ENCODE data around the gene CDK11A. TPM values are rescaled to one million over a fixed set of nuclear protein-coding genes. Genes with fewer than 3 reads are reported as not detected.

Gene CDK11A
- total RNA-seq, 1 experiment from 2014 or later: 43.8 TPM

DNA sequence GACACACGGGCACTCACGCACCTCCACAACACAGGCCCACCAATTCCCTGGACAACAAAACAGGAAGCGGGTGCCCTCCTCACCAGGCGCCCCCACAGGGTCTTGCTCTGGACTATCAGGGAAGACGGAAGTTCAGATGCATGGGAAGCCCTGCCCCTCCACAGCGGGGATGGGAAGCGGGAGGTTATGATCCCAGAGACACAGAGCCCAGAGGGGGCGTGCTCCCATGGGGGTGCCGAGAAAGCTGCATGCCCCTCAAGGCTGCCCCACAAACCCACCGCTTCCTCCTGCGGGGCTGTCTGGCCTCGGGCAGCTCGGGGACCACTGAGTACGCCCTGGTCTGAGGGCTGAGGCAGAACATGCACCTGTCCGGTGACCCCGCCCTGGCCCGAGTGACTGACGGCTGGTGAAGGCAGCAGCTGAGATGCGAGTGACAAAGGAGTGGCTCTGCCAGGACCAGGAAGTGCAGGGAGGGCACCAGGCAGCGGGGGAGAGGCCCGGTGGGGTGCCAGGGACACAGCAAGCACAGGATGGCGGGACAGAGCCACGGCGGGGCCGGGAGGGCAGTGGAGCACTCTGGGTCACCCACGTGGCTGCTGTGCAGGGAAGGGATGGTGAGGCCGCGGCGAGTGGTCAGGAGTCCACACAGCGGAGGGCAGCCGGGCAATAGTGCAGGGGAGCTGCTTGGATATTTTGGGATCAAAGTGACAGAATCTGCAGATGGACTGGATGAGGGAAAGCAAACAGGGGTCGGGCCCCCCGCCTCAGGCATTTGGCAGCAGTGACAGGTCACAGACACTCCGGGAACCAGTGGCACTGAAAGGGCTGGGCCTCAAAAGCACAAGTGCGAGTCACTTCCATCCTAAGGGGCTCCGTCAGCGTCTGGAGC lies 35.5 kb upstream of the CDK11A start:
- intact Hi-C loops (cut with micrococcal nuclease): no loop called here
- Mint-ChIP-seq H3K4me3 (ENCODE audit: unreplicated experiment) (peak overlapping the region; percentile 55), H3K36me3 (ENCODE audit: insufficient read depth, unreplicated experiment) (peaks cover 91% of the 10 kb centered on the region), H3K27me3 (ENCODE audit: insufficient read depth, unreplicated experiment) (no peaks in the 10 kb centered on the region), H3K9me3 (ENCODE audit: unreplicated experiment) (no peaks in the 10 kb centered on the region), H3K27ac (ENCODE audit: low read depth, unreplicated experiment) (peak overlapping the region; percentile 64), H3K4me1 (ENCODE audit: insufficient read depth, unreplicated experiment) (peaks cover 43% of the 10 kb centered on the region)
- BruUV-seq (replicated peaks): no TSS peak
- no peak for DNase-seq (ENCODE audit: unreplicated experiment)
- ChIA-PET POLR2A (interaction anchor here (0.5 to 2.5 kb wide), 4 partner anchors 17 to 25 kb away, joined by 3 to 14 read pairs (median 6); no protein-coding TSS in a partner anchor), CTCF (interaction anchor here (0.6 kb wide), 1 partner anchor 387 kb away, joined by 4 read pairs; no protein-coding TSS in a partner anchor)
- TF ChIP-seq, protein P1, sequence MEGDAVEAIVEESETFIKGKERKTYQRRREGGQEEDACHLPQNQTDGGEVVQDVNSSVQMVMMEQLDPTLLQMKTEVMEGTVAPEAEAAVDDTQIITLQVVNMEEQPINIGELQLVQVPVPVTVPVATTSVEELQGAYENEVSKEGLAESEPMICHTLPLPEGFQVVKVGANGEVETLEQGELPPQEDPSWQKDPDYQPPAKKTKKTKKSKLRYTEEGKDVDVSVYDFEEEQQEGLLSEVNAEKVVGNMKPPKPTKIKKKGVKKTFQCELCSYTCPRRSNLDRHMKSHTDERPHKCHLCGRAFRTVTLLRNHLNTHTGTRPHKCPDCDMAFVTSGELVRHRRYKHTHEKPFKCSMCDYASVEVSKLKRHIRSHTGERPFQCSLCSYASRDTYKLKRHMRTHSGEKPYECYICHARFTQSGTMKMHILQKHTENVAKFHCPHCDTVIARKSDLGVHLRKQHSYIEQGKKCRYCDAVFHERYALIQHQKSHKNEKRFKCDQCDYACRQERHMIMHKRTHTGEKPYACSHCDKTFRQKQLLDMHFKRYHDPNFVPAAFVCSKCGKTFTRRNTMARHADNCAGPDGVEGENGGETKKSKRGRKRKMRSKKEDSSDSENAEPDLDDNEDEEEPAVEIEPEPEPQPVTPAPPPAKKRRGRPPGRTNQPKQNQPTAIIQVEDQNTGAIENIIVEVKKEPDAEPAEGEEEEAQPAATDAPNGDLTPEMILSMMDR (IDR thresholded peaks at IDR 0.05; ENCODE audit: unreplicated experiment): no peak

- intact Hi-C loops (cut with micrococcal nuclease): no loop called here
- Mint-ChIP-seq H3K27me3 (ENCODE audit: insufficient read depth, unreplicated experiment) (no peaks in the 10 kb centered on the region), H3K9me3 (ENCODE audit: unreplicated experiment) (no peaks in the 10 kb centered on the region), H3K27ac (ENCODE audit: low read depth, unreplicated experiment) (peak overlapping the region; percentile 64), H3K4me1 (ENCODE audit: insufficient read depth, unreplicated experiment) (peaks cover 38% of the 10 kb centered on the region), H3K36me3 (ENCODE audit: insufficient read depth, unreplicated experiment) (peaks cover 91% of the 10 kb centered on the region), H3K4me3 (ENCODE audit: unreplicated experiment) (peak overlapping the region; percentile 55)
- peak; percentile 80 for DNase-seq (ENCODE audit: unreplicated experiment)
- TF ChIP-seq, protein P1 (IDR thresholded peaks at IDR 0.05; ENCODE audit: unreplicated experiment): no peak
- CTCF ChIA-PET: interaction anchor here (0.6 to 1.3 kb wide), 5 partner anchors 15 to 386 kb away, joined by 3 to 9 read pairs (median 4); no protein-coding TSS in a partner anchor
- POLR2A ChIA-PET: interaction anchor here (0.5 to 2.5 kb wide), 11 partner anchors 16 to 415 kb away, joined by 3 to 14 read pairs (median 4); no protein-coding TSS in a partner anchor
- no TSS peak for BruUV-seq (replicated peaks)
Observed at GRCh38 chr1:1758692-1759455, 34.7 kb upstream of the CDK11A start.

DNA sequence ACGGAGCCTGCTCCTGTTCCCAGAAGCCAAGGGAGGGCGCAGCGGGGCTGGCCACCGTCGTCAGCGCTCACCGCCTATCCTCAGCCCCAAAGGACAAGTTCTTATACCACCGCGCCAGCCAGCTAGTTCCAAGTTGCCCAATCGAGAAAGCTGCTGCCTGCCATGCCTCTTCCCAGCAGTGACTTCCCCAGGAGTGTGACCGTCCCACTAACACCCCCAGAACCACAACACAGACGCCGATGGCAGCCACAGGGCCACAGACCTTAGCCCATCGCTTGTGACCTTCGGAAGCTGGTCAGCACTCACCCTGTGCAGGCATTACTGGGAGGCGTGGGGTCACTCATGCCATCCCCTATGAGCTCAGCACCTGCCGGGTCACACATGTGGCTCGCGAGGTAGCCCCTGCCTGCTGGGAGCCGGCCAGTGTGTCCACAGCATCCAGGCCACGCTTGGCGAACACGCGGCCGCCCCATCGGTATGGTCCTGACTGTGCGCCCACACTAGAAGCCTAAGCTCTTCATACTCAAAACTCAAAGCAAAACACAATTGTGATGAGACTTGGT lies 34.0 kb upstream of the CDK11A start:
- TF ChIP-seq, protein P1 (IDR thresholded peaks at IDR 0.05; ENCODE audit: unreplicated experiment): no peak
- peak overlapping the region; percentile 64 for H3K27ac Mint-ChIP-seq (ENCODE audit: low read depth, unreplicated experiment)
- no peak for DNase-seq (ENCODE audit: unreplicated experiment)
- peaks cover 86% of the 10 kb centered on the region for H3K36me3 Mint-ChIP-seq (ENCODE audit: insufficient read depth, unreplicated experiment)
- H3K4me1 Mint-ChIP-seq (ENCODE audit: insufficient read depth, unreplicated experiment): peaks cover 36% of the 10 kb centered on the region
- ChIA-PET CTCF (interaction anchor here (0.6 to 1.3 kb wide), 3 partner anchors 15 to 253 kb away, joined by 3 to 9 read pairs (median 4); no protein-coding TSS in a partner anchor), POLR2A (interaction anchor here (0.6 to 2.5 kb wide), 11 partner anchors 16 to 415 kb away, joined by 3 to 14 read pairs (median 4); no protein-coding TSS in a partner anchor)
- intact Hi-C loops (cut with micrococcal nuclease): no loop called here
- H3K27me3 Mint-ChIP-seq (ENCODE audit: insufficient read depth, unreplicated experiment): no peaks in the 10 kb centered on the region
- H3K9me3 Mint-ChIP-seq (ENCODE audit: unreplicated experiment): no peaks in the 10 kb centered on the region
- no TSS peak for BruUV-seq (replicated peaks)
- H3K4me3 Mint-ChIP-seq (ENCODE audit: unreplicated experiment): peak overlapping the region; percentile 55

All from MCF 10A (cell line).